HepG2 (cell line): Measurements from ENCODE around the gene MEX3A. TPM values are rescaled to one million over a fixed set of nuclear protein-coding genes. Genes with fewer than 3 reads are reported as not detected.

Source experiments
- ATAC-seq: fragments of 200-7000 bp; cut with Tn5 transposase; 3 replicates; pipeline ENCODE4 v1.9.1; 2020; ENCODE audit warnings: mild to moderate bottlenecking, moderate library complexity
- BruUV-seq: library from RNA; stranded (reverse); fragments of 400-500 nt; replicated peaks from 2 replicates; lab custom pipeline; 2021; lab: Mats Ljungman, UMichigan
- CTCF ChIA-PET: fragments of 300-600 bp; formaldehyde crosslinking; extraction: SDS; loops from one replicate; lab custom pipeline; 2021; ENCODE audit warnings: low total read pairs, inconsistent platforms, low intra/inter-chr PET ratio; lab: Yijun Ruan, JAX
- POLR2A ChIA-PET: fragments of 350-600 bp; sonication (Branson Sonifier 250); formaldehyde crosslinking; loops from one replicate; lab custom pipeline; 2020; ENCODE audit warnings: antibody characterized with exemption, inconsistent platforms; lab: Yijun Ruan, JAX
- DNase-seq: peaks from one replicate; pipeline ENCODE4 v3.0.0-alpha.2; 2015; ENCODE audit warnings: low spot score
- FAIRE-seq: peaks from 3 replicates; lab custom pipeline; 2011; peaks lifted over from hg19 to GRCh38; lab: Jason Lieb, UNC
- H2AFZ ChIP-seq: one replicate; pipeline ENCODE4 v1.6.1; 2011; ENCODE audit warnings: low read length, inconsistent platforms
- H3K27ac ChIP-seq: fragments of 300-600 bp; 3 replicates; pipeline ENCODE4 v1.8.0; 2011; ENCODE audit warnings: mixed run types, mild to moderate bottlenecking, mixed read lengths, low read length, inconsistent platforms; ENCODE audit not compliant: insufficient read depth; ENCODE audit errors: extremely low read length
- H3K27me3 ChIP-seq, 2 experiments: fragments of 200-600 bp in 1 of 2; 2 replicates in 1 of 2; 3 replicates in 1 of 2; pipeline versions ENCODE4 v1.6.0 to v1.8.0; 2011; ENCODE audit warnings: low read length in 2 of 2, mild to moderate bottlenecking in 2 of 2, moderate library complexity in 2 of 2, inconsistent platforms in 1 of 2; ENCODE audit not compliant: insufficient read depth in 2 of 2, control insufficient read depth in 1 of 2
- H3K36me3 ChIP-seq, 2 experiments: fragments of 200-600 bp in 1 of 2; replicated peaks in 1 of 2; 2 replicates in 1 of 2; 3 replicates in 1 of 2; pipeline versions ENCODE4 v1.5.1 to v1.8.0; 2011; ENCODE audit warnings: low read length in 2 of 2, inconsistent platforms in 1 of 2; ENCODE audit not compliant: insufficient read depth in 2 of 2, control insufficient read depth in 1 of 2
- H3K4me1 ChIP-seq: 2 replicates; pipeline ENCODE4 v1.5.1; 2012; ENCODE audit warnings: low read length, inconsistent platforms; ENCODE audit not compliant: insufficient read depth
- H3K4me2 ChIP-seq: 2 replicates; pipeline ENCODE4 v1.6.0; 2011; ENCODE audit warnings: low read depth, low read length, inconsistent platforms
- H3K4me3 ChIP-seq, 3 experiments: fragments of 200-600 bp in 1 of 3; sonication (generic), shearing (Covaris generic) in 1 of 3; replicated peaks in 1 of 3; 2 replicates each; pipeline ENCODE4 v1.5.1; 2011 to 2016; ENCODE audit warnings: low read length in 3 of 3, inconsistent platforms in 2 of 3, low read depth in 2 of 3, mild to moderate bottlenecking in 2 of 3, control low read depth in 1 of 3, mixed read lengths in 1 of 3; ENCODE audit not compliant: insufficient read depth in 1 of 3
- H3K79me2 ChIP-seq: one replicate; pipeline ENCODE4 v1.6.1; 2011; ENCODE audit warnings: low read length, inconsistent platforms; ENCODE audit not compliant: insufficient read depth
- H3K9ac ChIP-seq: 2 replicates; pipeline ENCODE4 v1.6.0; 2011; ENCODE audit warnings: mild to moderate bottlenecking, low read depth, low read length, inconsistent platforms; ENCODE audit not compliant: insufficient read depth
- H3K9me3 ChIP-seq: 2 replicates; pipeline ENCODE4 v1.5.1; 2012; ENCODE audit warnings: mild to moderate bottlenecking, low read length
- H4K20me1 ChIP-seq: 2 replicates; pipeline ENCODE4 v1.6.0; 2011; ENCODE audit warnings: inconsistent platforms, mild to moderate bottlenecking, low read length, moderate library complexity; ENCODE audit not compliant: insufficient read depth
- CC2D1A ChIP-seq: sonication (generic); formaldehyde crosslinking; IDR thresholded peaks from 2 replicates; pipeline ENCODE4 v1.8.1; 2023; ENCODE audit warnings: mild to moderate bottlenecking, missing genetic modification reagents
- HBP1 ChIP-seq: IDR thresholded peaks from 2 replicates; pipeline ENCODE4 v1.6.1; 2016; ENCODE audit warnings: low read depth, control low read depth
- KLF11 ChIP-seq: IDR thresholded peaks from 2 replicates; pipeline ENCODE4 v1.6.1; 2016; ENCODE audit warnings: missing compliant biosample characterization
- SRSF4 ChIP-seq: fragments of 200-400 bp; formaldehyde crosslinking; IDR thresholded peaks from one replicate; pipeline ENCODE4 v1.6.1; 2018; ENCODE audit warnings: mild to moderate bottlenecking, low read depth, low read length, moderate library complexity; ENCODE audit not compliant: poor library complexity, severe bottlenecking
- TBX2 ChIP-seq: sonication (generic); formaldehyde crosslinking; IDR thresholded peaks from 2 replicates; pipeline ENCODE4 v1.5.0; 2020; ENCODE audit warnings: missing genetic modification reagents, mild to moderate bottlenecking, borderline replicate concordance
- ZBTB44 ChIP-seq: sonication (generic); formaldehyde crosslinking; IDR thresholded peaks from 2 replicates; pipeline ENCODE4 v1.4.0; 2020; ENCODE audit warnings: missing genetic modification reagents
- ZBTB7B ChIP-seq: sonication (generic); formaldehyde crosslinking; IDR thresholded peaks from 2 replicates; pipeline ENCODE4 v1.4.0; 2020; ENCODE audit warnings: missing genetic modification reagents
- ZKSCAN1 ChIP-seq: fragments of 150-350 bp; IDR thresholded peaks from 2 replicates; pipeline ENCODE4 v1.6.1; 2014; ENCODE audit warnings: low read length
- ZNF263 ChIP-seq: sonication (generic); formaldehyde crosslinking; IDR thresholded peaks from 2 replicates; pipeline ENCODE4 v1.4.0; 2020; ENCODE audit warnings: missing genetic modification reagents
- ZNF333 ChIP-seq: sonication (generic); formaldehyde crosslinking; IDR thresholded peaks from 2 replicates; pipeline ENCODE4 v1.4.0; 2020; ENCODE audit warnings: mild to moderate bottlenecking, missing genetic modification reagents, borderline replicate concordance
- ZNF33B ChIP-seq: sonication (generic); formaldehyde crosslinking; IDR thresholded peaks from 2 replicates; pipeline ENCODE4 v1.5.1; 2020; ENCODE audit warnings: mild to moderate bottlenecking, missing genetic modification reagents
- ZNF484 ChIP-seq: sonication (generic); formaldehyde crosslinking; IDR thresholded peaks from 2 replicates; pipeline ENCODE4 v1.5.1; 2020; ENCODE audit warnings: mild to moderate bottlenecking, low read depth, missing genetic modification reagents, borderline replicate concordance
- ZNF543 ChIP-seq: sonication (generic); formaldehyde crosslinking; IDR thresholded peaks from 2 replicates; pipeline ENCODE4 v1.4.0; 2020; ENCODE audit warnings: mild to moderate bottlenecking, missing genetic modification reagents
- ZNF556 ChIP-seq: sonication (generic); formaldehyde crosslinking; IDR thresholded peaks from 2 replicates; pipeline ENCODE4 v1.4.0; 2020; ENCODE audit warnings: mild to moderate bottlenecking, missing genetic modification reagents, borderline replicate concordance
- WGBS: methylation state at CpG from one replicate; pipeline ENCODE4 v1.1.6; 2017; ENCODE audit warnings: low lambda C conversion rate; 5-methylcytosine and 5-hydroxymethylcytosine counted together
- in situ Hi-C: cut with HindIII; loops from 2 replicates; pipeline ENCODE4 v1.10.0; 2017; ENCODE audit warnings: low pct_unique_long_range_greater_than_20kb; ENCODE audit not compliant: extremely low pct_ligation_motif_present
- intact Hi-C: fragments of 100-400 bp; cut with micrococcal nuclease; formaldehyde crosslinking; loops from one replicate; pipeline ENCODE4 v1.10.0; 2022; ENCODE audit not compliant: unreplicated experiment
- polyA plus RNA-seq, 8 experiments: library from polyadenylated mRNA; depleted of rRNA in 3 of 8; stranded (reverse) in 7 of 8; unstranded in 1 of 8; fragments of >200 nt; fragmentation: Illumina TruSeq in 4 of 8; extraction: Trizol in 4 of 8; gene quantifications; 2 replicates each; pipeline versions ENCODE4 v1.2.1 to v1.2.3, GENCODE V29; 2011 to 2016; ENCODE audit warnings: low read depth in 4 of 8, missing spikeins in 1 of 8, mixed read lengths in 1 of 8; ENCODE audit not compliant: insufficient read depth in 1 of 8
- total RNA-seq, 5 experiments: library from RNA; depleted of rRNA; stranded (reverse); fragments of >200 nt; fragmentation: Illumina TruSeq; extraction: Trizol; gene quantifications; 2 replicates each; pipeline ENCODE4 v1.2.3, GENCODE V29; 2016; ENCODE audit warnings: low read depth in 1 of 5
- TF ChIP-seq, protein P1 (sequence below): sonication (generic); formaldehyde crosslinking; IDR thresholded peaks from 2 replicates; pipeline ENCODE4 v1.8.0; 2022; ENCODE audit warnings: mild to moderate bottlenecking, missing genetic modification reagents

Gene MEX3A
- total and polyA plus RNA-seq, 2 of the 13 experiments (the other 11 are each of a cell fraction or from before 2014, with no cell fraction given) = 7.6 to 9.1 TPM

DNA sequence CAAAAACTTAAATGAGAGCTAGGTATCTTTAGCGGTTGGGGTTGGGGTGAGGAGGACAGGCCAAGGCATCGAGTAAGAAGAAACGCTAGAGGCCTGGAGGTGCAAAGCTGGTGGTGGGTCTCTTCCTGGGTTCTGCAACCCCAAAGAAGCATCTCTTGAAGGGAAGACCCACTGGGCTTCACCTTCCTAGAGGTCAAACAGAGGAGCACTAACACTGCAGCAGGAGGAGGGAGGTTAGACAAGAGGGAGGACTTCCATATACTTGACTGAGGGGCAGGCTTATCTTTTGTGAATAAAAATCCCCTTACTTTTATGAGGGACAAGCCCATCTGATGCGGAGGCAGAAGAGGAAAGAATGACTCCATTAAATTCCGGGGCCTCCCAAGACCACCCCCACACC, 2.5 kb downstream of the MEX3A start:
- no peak overlapping the region for H3K4me3 ChIP-seq
- intact Hi-C loops = loop anchor here (5.0 kb wide), 1 partner anchor 952 kb away; the partner anchor contains the start of gene EFNA1
- BruUV-seq = TSS peak; percentile 29
- no peak overlapping the region for H3K27ac ChIP-seq
- H3K36me3 ChIP-seq = peaks cover 5 to 14% of the 10 kb centered on the region in 2 experiments; a peak in 4 of 5 replicates
- H3K4me2 ChIP-seq = peak overlapping the region; percentile 97
- H2AFZ ChIP-seq = no peak overlapping the region
- no peak for TF ChIP-seq CC2D1A (CRISPR knock-in tag)
- TF ChIP-seq ZNF263 (CRISPR knock-in tag) = peak; percentile 85
- 99% methylated on average over 5 of the region's 5 CpGs for WGBS
- H3K79me2 ChIP-seq = peaks cover 23% of the 10 kb centered on the region
- FAIRE-seq (no peak), DNase-seq (no peak), ATAC-seq (no peak)
- ChIA-PET POLR2A (no interaction called here), CTCF (no interaction called here)
- no peak overlapping the region for H3K9ac ChIP-seq
- peaks cover 2% of the 10 kb centered on the region; the same call in 1 of the 2 replicates for H4K20me1 ChIP-seq
- in situ Hi-C loops = no loop called here
- no peaks in the 10 kb centered on the region for H3K9me3 ChIP-seq
- no peaks in the 10 kb centered on the region; a peak in 1 of 5 replicates for H3K27me3 ChIP-seq
- peaks cover 53% of the 10 kb centered on the region for H3K4me1 ChIP-seq

GRCh38 chr1:156078728-156079127, 3.5 kb downstream of the MEX3A start:
- Histone ChIP-seq H2AFZ (no peak overlapping the region), H4K20me1 (peaks cover 2% of the 10 kb centered on the region; the same call in 1 of the 2 replicates), H3K9me3 (no peaks in the 10 kb centered on the region), H3K4me3 (no peak overlapping the region), H3K79me2 (peaks cover 19% of the 10 kb centered on the region), H3K4me1 (peaks cover 43% of the 10 kb centered on the region), H3K27ac (no peak overlapping the region), H3K36me3 (peaks cover 5 to 14% of the 10 kb centered on the region in 2 experiments; a peak in 4 of 5 replicates), H3K4me2 (peak overlapping the region; percentile 8; the same call in 1 of the 2 replicates), H3K27me3 (no peaks in the 10 kb centered on the region; a peak in 1 of 5 replicates), H3K9ac (no peak overlapping the region)
- FAIRE-seq (no peak), ATAC-seq (no peak), DNase-seq (no peak)
- in situ Hi-C loops = no loop called here
- intact Hi-C loops = no loop called here
- no TSS peak for BruUV-seq
- POLR2A ChIA-PET = no interaction called here
- 99% methylated on average over 5 of the region's 5 CpGs for WGBS
- CTCF ChIA-PET = no interaction called here
- TF ChIP-seq ZNF543 (CRISPR knock-in tag) = no peak
- no peak for TF ChIP-seq ZBTB7B
- no peak for TF ChIP-seq ZNF556 (CRISPR knock-in tag)
- TF ChIP-seq KLF11 (CRISPR knock-in tag) = no peak
- TF ChIP-seq TBX2 = no peak
- TF ChIP-seq SRSF4 = no peak
- TF ChIP-seq, protein P1, sequence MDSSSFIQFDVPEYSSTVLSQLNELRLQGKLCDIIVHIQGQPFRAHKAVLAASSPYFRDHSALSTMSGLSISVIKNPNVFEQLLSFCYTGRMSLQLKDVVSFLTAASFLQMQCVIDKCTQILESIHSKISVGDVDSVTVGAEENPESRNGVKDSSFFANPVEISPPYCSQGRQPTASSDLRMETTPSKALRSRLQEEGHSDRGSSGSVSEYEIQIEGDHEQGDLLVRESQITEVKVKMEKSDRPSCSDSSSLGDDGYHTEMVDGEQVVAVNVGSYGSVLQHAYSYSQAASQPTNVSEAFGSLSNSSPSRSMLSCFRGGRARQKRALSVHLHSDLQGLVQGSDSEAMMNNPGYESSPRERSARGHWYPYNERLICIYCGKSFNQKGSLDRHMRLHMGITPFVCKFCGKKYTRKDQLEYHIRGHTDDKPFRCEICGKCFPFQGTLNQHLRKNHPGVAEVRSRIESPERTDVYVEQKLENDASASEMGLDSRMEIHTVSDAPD = no peak
- no peak for TF ChIP-seq HBP1 (CRISPR knock-in tag)
- TF ChIP-seq ZNF333 (CRISPR knock-in tag) = no peak
- TF ChIP-seq CC2D1A (CRISPR knock-in tag) = no peak
- TF ChIP-seq ZNF33B = no peak
- TF ChIP-seq ZKSCAN1 = no peak
- no peak for TF ChIP-seq ZNF484 (CRISPR knock-in tag)
- TF ChIP-seq ZBTB44 = no peak
